ENCODE results near the gene SLC25A6. TPM values are rescaled to one million over a fixed set of nuclear protein-coding genes. Genes with fewer than 3 reads are reported as not detected.

SLC25A6 gene
- polyA plus RNA-seq, 2 donors: 133 to 354 TPM

DNA sequence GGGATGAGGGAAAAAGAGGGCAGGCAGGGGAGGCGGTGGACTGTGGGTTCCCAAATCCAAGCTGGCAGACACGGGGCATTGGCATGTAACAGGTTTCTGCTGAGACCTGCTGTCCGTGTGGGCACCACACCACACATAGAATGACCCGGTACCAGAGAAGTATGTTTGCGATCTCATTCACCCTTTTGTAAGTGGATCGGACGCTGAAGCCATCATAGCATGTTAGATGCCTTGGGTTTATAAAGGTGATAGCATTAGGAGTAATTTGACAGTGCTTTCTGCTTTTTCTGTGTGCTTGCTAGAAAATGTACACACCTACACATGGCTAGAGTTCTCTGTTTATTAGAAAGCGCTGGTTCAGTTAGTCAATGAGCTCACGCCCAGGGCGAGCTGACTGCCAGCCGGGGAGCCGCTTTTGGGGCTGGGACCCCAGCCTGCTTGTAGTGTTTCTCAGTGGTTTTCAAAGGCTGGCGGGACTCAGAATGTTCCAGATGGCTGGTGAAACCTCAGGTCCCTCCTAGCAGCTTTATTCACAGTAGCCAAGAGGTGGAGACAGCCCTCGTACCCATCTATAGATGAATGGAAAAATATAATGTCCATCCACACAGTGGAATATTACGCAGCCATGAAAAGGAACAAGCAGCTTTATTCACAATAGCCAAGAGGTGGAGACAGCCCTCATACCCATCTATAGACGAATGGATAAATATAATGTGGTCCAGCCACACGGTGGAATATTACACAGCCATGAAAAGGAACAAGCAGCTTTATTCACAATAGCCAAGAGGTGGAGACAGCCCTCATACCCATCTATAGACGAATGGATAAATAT, 54.7 kb downstream of the SLC25A6 start:
- Histone ChIP-seq H3K4me1 (ENCODE audit: control insufficient read depth in 2 of 2, insufficient read depth in 2 of 2, low read length in 1 of 2) (no peaks in the 10 kb centered on the region), H3K36me3 (ENCODE audit: control insufficient read depth in 2 of 2, insufficient read depth in 2 of 2, low read length in 1 of 2) (no peaks in the 10 kb centered on the region), H3K27ac (ENCODE audit: low read depth in 2 of 2, low read length in 1 of 2) (peak overlapping the region; percentile 1), H3K4me3 (ENCODE audit: low read depth in 1 of 2, low read length in 2 of 2) (peak overlapping the region; percentile 4 to 12), H3K27me3 (ENCODE audit: control insufficient read depth in 1 of 2, insufficient read depth in 2 of 2, low read length in 2 of 2) (no peaks in the 10 kb centered on the region), H3K9me3 (ENCODE audit: control insufficient read depth in 2 of 2, insufficient read depth in 1 of 2, low read depth in 1 of 2, low read length in 1 of 2) (peaks cover 0 to 5% of the 10 kb centered on the region in 2 donors)
- 50 to 58% methylated on average over 18 of the region's 18 CpGs for WGBS, 2 donors

DNA sequence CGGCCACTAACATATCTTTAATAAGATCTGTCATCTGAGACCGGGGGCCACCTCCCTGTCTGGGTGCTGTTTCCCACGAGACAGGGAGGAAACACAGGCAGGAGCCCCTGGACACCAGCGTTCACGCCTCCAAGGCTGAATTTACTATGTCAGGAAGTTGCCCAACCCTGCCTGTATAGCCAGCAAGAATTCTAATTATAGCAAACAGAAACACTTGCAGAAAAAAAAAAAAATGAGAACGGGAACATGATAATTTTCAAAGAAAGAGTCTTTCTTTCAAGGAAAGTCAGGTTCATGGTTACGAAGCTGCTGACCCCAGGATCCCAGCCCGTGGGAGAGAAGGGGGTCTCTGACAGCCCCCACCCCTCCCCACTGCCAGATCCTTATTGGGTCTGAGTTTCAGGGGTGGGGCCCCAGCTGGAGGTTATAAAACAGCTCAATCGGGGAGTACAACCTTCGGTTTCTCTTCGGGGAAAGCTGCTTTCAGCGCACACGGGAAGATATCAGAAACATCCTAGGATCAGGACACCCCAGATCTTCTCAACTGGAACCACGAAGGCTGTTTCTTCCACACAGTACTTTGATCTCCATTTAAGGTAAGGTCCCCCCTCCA, 55.5 kb downstream of the SLC25A6 start, which contains the start of gene IL3RA:
Gene IL3RA (plus strand): TSS at position 455 of the 613 bp plus-strand sequence. CDS start 4,981 bp downstream, outside the sequence.
- no peaks in the 10 kb centered on the region for H3K4me1 ChIP-seq (ENCODE audit: control insufficient read depth in 2 of 2, insufficient read depth in 2 of 2, low read length in 1 of 2)
- peak within 1 kb of the TSS; percentile 4 to 12 for H3K4me3 ChIP-seq (ENCODE audit: low read depth in 1 of 2, low read length in 2 of 2)
- no peaks in the 10 kb centered on the region for H3K27me3 ChIP-seq (ENCODE audit: control insufficient read depth in 1 of 2, insufficient read depth in 2 of 2, low read length in 2 of 2)
- peaks cover 0 to 1% of the 10 kb centered on the region in 2 donors for H3K9me3 ChIP-seq (ENCODE audit: control insufficient read depth in 2 of 2, insufficient read depth in 1 of 2, low read depth in 1 of 2, low read length in 1 of 2)
- H3K27ac ChIP-seq (ENCODE audit: low read depth in 2 of 2, low read length in 1 of 2): peak within 1 kb of the TSS; percentile 1
- H3K36me3 ChIP-seq (ENCODE audit: control insufficient read depth in 2 of 2, insufficient read depth in 2 of 2, low read length in 1 of 2): no peaks in the 10 kb centered on the region
- WGBS, 2 donors: 21 to 25% methylated on average over 14 of the region's 14 CpGs

Other genes starting within 250 kb of the SLC25A6 start
- under 1 TPM in 1 of 2 donors, not detected in 1; 0.09 TPM for gene CRLF2, start 179.5 kb downstream of the SLC25A6 start, polyA plus RNA-seq
- gene CSF2RA, start 123.3 kb downstream of the SLC25A6 start, polyA plus RNA-seq: 1 to 10 TPM; 1.7 to 2.0 TPM
- 1 to 10 TPM; 2.2 to 2.7 TPM for gene IL3RA, start 55.3 kb downstream of the SLC25A6 start, polyA plus RNA-seq
- gene ASMTL, start 60.8 kb upstream of the SLC25A6 start, polyA plus RNA-seq: 10 to 100 TPM in 1 of 2 donors, 1 to 10 TPM in 1; 8.5 to 13.6 TPM
- gene P2RY8, start 145.1 kb upstream of the SLC25A6 start, polyA plus RNA-seq: under 1 TPM; 0.24 TPM
- gene AKAP17A, start 199.5 kb upstream of the SLC25A6 start, polyA plus RNA-seq: 10 to 100 TPM; 23.9 to 42.8 TPM
- gene ASMT, start 222.9 kb upstream of the SLC25A6 start, polyA plus RNA-seq: under 1 TPM; 0.06 to 0.26 TPM

Data from esophagus (tissue), 2 donors.